Sigmoid colon (tissue), 7 donors: ENCODE measurements around the gene F3. TPM values are rescaled to one million over a fixed set of nuclear protein-coding genes. Genes with fewer than 3 reads are reported as not detected.
A peak's percentile ranks its signal among the peaks of the same experiment; 100 is the strongest.
"Not testable (repeated sequence)": the region's sequence is repeated elsewhere in the genome, so short reads cannot be mapped to it uniquely, and the experiment has no call there.

Source experiments
- DNase-seq: peaks from one replicate; pipeline ENCODE4 v3.0.0-alpha.2; 2019
- H3K27ac ChIP-seq, 4 donors: fragments of 200-600 bp; sonication (generic); one replicate each; pipeline ENCODE4 v1.5.1; 2016 to 2019; ENCODE audit warnings: mild to moderate bottlenecking in 1 of 4
- H3K27me3 ChIP-seq, 3 donors: fragments of 200-600 bp; sonication (generic); one replicate each; pipeline ENCODE4 v1.5.1; 2019; ENCODE audit warnings: mild to moderate bottlenecking in 1 of 3
- H3K36me3 ChIP-seq, 4 donors: fragments of 200-600 bp; sonication (generic); one replicate each; pipeline ENCODE4 v1.5.1; 2016 to 2019
- H3K4me1 ChIP-seq, 4 donors: fragments of 200-600 bp; sonication (generic); one replicate each; pipeline ENCODE4 v1.5.1; 2017 to 2019
- H3K4me3 ChIP-seq, 4 donors: fragments of 200-600 bp; sonication (generic); one replicate each; pipeline ENCODE4 v1.5.1; 2017 to 2019; ENCODE audit warnings: mild to moderate bottlenecking in 2 of 4, moderate library complexity in 1 of 4
- H3K9me3 ChIP-seq, 4 donors: fragments of 200-600 bp in 3 of 4; sonication (generic) in 3 of 4; one replicate each; pipeline versions ENCODE4 v1.5.1 to v1.6.1; 2013 to 2019
- EP300 ChIP-seq, 4 donors: sonication (generic); formaldehyde crosslinking; IDR thresholded peaks; one replicate each; pipeline ENCODE4 v1.6.1; 2017; ENCODE audit warnings: antibody characterized with exemption in 4 of 4
- POLR2A ChIP-seq, 2 donors: fragments of 450-650 bp; IDR thresholded peaks; one replicate each; pipeline ENCODE4 v1.6.1; 2016; ENCODE audit warnings: antibody characterized with exemption in 2 of 2, mild to moderate bottlenecking in 2 of 2, moderate library complexity in 2 of 2
- POLR2AphosphoS5 ChIP-seq, 4 donors: sonication (generic); formaldehyde crosslinking; IDR thresholded peaks; one replicate each; pipeline ENCODE4 v1.6.1; 2017; ENCODE audit warnings: antibody characterized with exemption in 4 of 4
- WGBS, 2 donors: extraction: QIAGEN DNeasy Blood & Tissue Kit; methylation state at CpG; one replicate each; pipeline ENCODE4 v1.1.7; 2013; 5-methylcytosine and 5-hydroxymethylcytosine counted together
- intact Hi-C: fragments of 100-400 bp; cut with DNase I; formaldehyde crosslinking; loops from one replicate; pipeline ENCODE4 v1.15.1; 2023
- polyA plus RNA-seq, 3 donors: library from polyadenylated mRNA; stranded (reverse); fragments of 200-250 nt; gene quantifications; one replicate each; pipeline ENCODE4 v1.2.3, GENCODE V29; 2013
- total RNA-seq, 4 donors: library from RNA; depleted of rRNA; stranded (reverse); fragments of >200 nt; gene quantifications; one replicate each; pipeline ENCODE4 v1.1.0, GENCODE V29; 2016
- TF ChIP-seq, protein P1 (sequence below), 4 experiments: fragments of 450-650 bp in 3 of 4; fragments of 200-600 bp in 1 of 4; IDR thresholded peaks; one replicate each; pipeline ENCODE4 v1.5.1; 2016 to 2019; ENCODE audit warnings: antibody characterized with exemption in 4 of 4, mild to moderate bottlenecking in 3 of 4, moderate library complexity in 2 of 4
- donor health status: healthy with polysubstance abuse.
- donor health status: Bipolar disorder and iron deficiency.
- donor health status: healthy.

Gene F3
- total and polyA plus RNA-seq, 7 donors = 9.9 to 53.7 (median 19.3) TPM

GRCh38 chr1:94579876-94580294 lies 38.3 kb upstream of the F3 start:
- Histone ChIP-seq H3K36me3 (no peaks in the 10 kb centered on the region), H3K9me3 (peaks cover 0 to 3% (median 0%) of the 10 kb centered on the region in 4 donors), H3K4me1 (peaks cover 0 to 10% (median 7%) of the 10 kb centered on the region in 4 donors), H3K4me3 (no peak overlapping the region), H3K27ac (peak overlapping the region in 1 of 4 donors; percentile 6), H3K27me3 (no peaks in the 10 kb centered on the region)
- DNase-seq = no peak
- 71 to 79% methylated on average over 2 of the region's 2 CpGs for WGBS, 2 donors
- no peak for TF ChIP-seq POLR2A (IDR thresholded peaks at IDR 0.05)
- no peak for TF ChIP-seq POLR2AphosphoS5 (IDR thresholded peaks at IDR 0.05)
- TF ChIP-seq EP300 (IDR thresholded peaks at IDR 0.05) = no peak
- TF ChIP-seq, protein P1, sequence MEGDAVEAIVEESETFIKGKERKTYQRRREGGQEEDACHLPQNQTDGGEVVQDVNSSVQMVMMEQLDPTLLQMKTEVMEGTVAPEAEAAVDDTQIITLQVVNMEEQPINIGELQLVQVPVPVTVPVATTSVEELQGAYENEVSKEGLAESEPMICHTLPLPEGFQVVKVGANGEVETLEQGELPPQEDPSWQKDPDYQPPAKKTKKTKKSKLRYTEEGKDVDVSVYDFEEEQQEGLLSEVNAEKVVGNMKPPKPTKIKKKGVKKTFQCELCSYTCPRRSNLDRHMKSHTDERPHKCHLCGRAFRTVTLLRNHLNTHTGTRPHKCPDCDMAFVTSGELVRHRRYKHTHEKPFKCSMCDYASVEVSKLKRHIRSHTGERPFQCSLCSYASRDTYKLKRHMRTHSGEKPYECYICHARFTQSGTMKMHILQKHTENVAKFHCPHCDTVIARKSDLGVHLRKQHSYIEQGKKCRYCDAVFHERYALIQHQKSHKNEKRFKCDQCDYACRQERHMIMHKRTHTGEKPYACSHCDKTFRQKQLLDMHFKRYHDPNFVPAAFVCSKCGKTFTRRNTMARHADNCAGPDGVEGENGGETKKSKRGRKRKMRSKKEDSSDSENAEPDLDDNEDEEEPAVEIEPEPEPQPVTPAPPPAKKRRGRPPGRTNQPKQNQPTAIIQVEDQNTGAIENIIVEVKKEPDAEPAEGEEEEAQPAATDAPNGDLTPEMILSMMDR (IDR thresholded peaks at IDR 0.05) = no peak
- intact Hi-C loops = no loop called here

- peaks cover 0 to 3% (median 0%) of the 10 kb centered on the region in 4 donors for H3K9me3 ChIP-seq
- H3K27ac ChIP-seq = no peak overlapping the region
- DNase-seq = no peak
- H3K4me1 ChIP-seq = peaks cover 0 to 10% (median 7%) of the 10 kb centered on the region in 4 donors
- TF ChIP-seq, protein P1 (IDR thresholded peaks at IDR 0.05) = no peak
- TF ChIP-seq POLR2AphosphoS5 (IDR thresholded peaks at IDR 0.05) = no peak
- no peak for TF ChIP-seq POLR2A (IDR thresholded peaks at IDR 0.05)
- no peak for TF ChIP-seq EP300 (IDR thresholded peaks at IDR 0.05)
- no peak overlapping the region for H3K4me3 ChIP-seq
- 67 to 78% methylated on average over 2 of the region's 2 CpGs for WGBS, 2 donors
- H3K36me3 ChIP-seq = no peaks in the 10 kb centered on the region
- intact Hi-C loops = no loop called here
- H3K27me3 ChIP-seq = no peaks in the 10 kb centered on the region
Measured at GRCh38 chr1:94578856-94579255, 37.3 kb upstream of the F3 start.

DNA sequence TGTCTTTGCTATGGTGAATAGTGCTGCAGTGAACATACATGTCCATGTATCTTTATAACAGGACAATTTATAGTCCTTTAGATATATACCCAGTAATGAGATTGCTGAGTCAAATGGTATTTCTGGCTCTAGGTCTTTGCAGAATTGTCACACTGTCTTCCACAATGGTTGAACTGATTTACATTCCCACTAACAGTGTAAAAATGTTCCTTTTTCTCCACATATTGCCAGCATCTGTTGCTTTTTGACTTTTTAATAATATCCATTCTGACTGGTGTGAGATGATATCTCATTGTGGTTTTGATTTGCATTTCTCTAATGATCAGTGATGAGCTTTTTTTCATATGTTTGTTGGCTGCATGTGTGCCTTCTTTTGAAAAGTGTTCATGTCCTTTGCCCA lies 32.4 kb upstream of the F3 start:
- intact Hi-C loops, H3K4me1 ChIP-seq, H3K9me3 ChIP-seq, H3K4me3 ChIP-seq, DNase-seq, H3K27me3 ChIP-seq, H3K36me3 ChIP-seq, H3K27ac ChIP-seq: not testable (repeated sequence)

- 92 to 95% methylated on average over 1 of the region's 1 CpG for WGBS, 2 donors
Measured at GRCh38 chr1:94572780-94573179, 31.2 kb upstream of the F3 start.

GRCh38 chr1:94570965-94571364 lies 29.4 kb upstream of the F3 start:
- H3K4me1 ChIP-seq, DNase-seq, H3K27ac ChIP-seq, H3K36me3 ChIP-seq, intact Hi-C loops, H3K9me3 ChIP-seq, H3K27me3 ChIP-seq, H3K4me3 ChIP-seq: not testable (repeated sequence)
- 89 to 92% methylated on average over 9 of the region's 9 CpGs for WGBS, 2 donors

More at GRCh38 chr1:94572780-94573179, 31.2 kb upstream of the F3 start:
- Histone ChIP-seq H3K27me3 (no peaks in the 10 kb centered on the region), H3K36me3 (no peaks in the 10 kb centered on the region), H3K9me3 (peaks cover 0 to 3% (median 0%) of the 10 kb centered on the region in 4 donors), H3K4me3 (no peak overlapping the region), H3K4me1 (no peaks in the 10 kb centered on the region), H3K27ac (no peak overlapping the region)
- intact Hi-C loops = no loop called here
- no peak for DNase-seq
- TF ChIP-seq, protein P1 (IDR thresholded peaks at IDR 0.05) = no peak
- TF ChIP-seq POLR2A (IDR thresholded peaks at IDR 0.05) = no peak
- TF ChIP-seq POLR2AphosphoS5 (IDR thresholded peaks at IDR 0.05) = no peak
- no peak for TF ChIP-seq EP300 (IDR thresholded peaks at IDR 0.05)

DNA sequence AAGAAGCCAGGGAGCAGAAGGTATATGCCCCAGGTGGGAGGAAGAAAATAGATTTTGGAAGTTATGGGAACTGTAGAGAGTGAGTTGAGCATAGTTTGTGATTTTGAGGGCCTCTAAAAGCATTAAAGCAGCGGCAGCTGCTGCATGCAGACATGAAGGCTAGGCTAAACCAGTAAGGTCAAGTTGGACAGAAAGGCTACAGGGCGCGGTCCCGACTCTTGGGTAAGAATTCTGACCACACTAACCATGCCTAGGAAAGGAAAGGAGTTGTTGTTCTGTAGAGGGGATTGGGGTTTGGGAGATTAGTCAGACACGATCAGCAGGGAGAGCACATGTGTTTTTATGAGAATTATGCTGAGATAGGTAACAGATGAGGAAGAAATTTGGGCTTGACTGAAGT lies 27.2 kb upstream of the F3 start:
- H3K4me3 ChIP-seq, H3K27ac ChIP-seq, DNase-seq, H3K9me3 ChIP-seq, intact Hi-C loops, H3K36me3 ChIP-seq, H3K4me1 ChIP-seq, H3K27me3 ChIP-seq: not testable (repeated sequence)
- 74 to 87% methylated on average over 5 of the region's 5 CpGs for WGBS, 2 donors

GRCh38 chr1:94567975-94568607 lies 26.5 kb upstream of the F3 start:
- intact Hi-C loops, H3K4me1 ChIP-seq, H3K27me3 ChIP-seq, DNase-seq, H3K9me3 ChIP-seq, H3K36me3 ChIP-seq, H3K27ac ChIP-seq, H3K4me3 ChIP-seq: not testable (repeated sequence)
- 95 to 96% methylated on average over 2 of the region's 2 CpGs for WGBS, 2 donors

GRCh38 chr1:94566436-94566835 lies 24.9 kb upstream of the F3 start:
- intact Hi-C loops, H3K4me3 ChIP-seq, H3K4me1 ChIP-seq, DNase-seq, H3K36me3 ChIP-seq, H3K9me3 ChIP-seq, H3K27ac ChIP-seq, H3K27me3 ChIP-seq: not testable (repeated sequence)
- 18 to 54% methylated on average over 5 of the region's 5 CpGs for WGBS, 2 donors
